SU-DHL-6 (cell line): Measurements from ENCODE around the gene JMJD7.

Source experiments
- H2AFZ ChIP-seq: fragments of 200-600 bp; sonication (generic); 2 replicates; pipeline ENCODE4 v1.6.1; 2014; ENCODE audit warnings: low read depth, mild to moderate bottlenecking, moderate library complexity, mixed read lengths, antibody characterized with exemption, low read length; ENCODE audit not compliant: severe bottlenecking
- H3F3A ChIP-seq: fragments of 200-600 bp; shearing (Covaris generic); 2 replicates; pipeline ENCODE4 v1.6.0; 2016; ENCODE audit warnings: antibody characterized with exemption, mild to moderate bottlenecking; ENCODE audit not compliant: insufficient read depth
- H3K27ac ChIP-seq: fragments of 200-600 bp; sonication (generic); 2 replicates; pipeline ENCODE4 v1.5.1; 2016; ENCODE audit warnings: low read depth, mild to moderate bottlenecking, low read length, moderate library complexity, mixed read lengths
- H3K27me3 ChIP-seq: fragments of 200-600 bp; sonication (generic), shearing (Covaris generic); 2 replicates; pipeline ENCODE4 v1.6.0; 2014; ENCODE audit warnings: mild to moderate bottlenecking, low read length
- H3K36me3 ChIP-seq: fragments of 200-600 bp; sonication (generic); 2 replicates; pipeline ENCODE4 v1.6.1; 2014; ENCODE audit warnings: mild to moderate bottlenecking, low read length, mixed read lengths
- H3K4me2 ChIP-seq: fragments of 300-600, 200-600 bp; shearing (Covaris generic), sonication (generic); 2 replicates; pipeline ENCODE4 v1.6.0; 2014; ENCODE audit warnings: low read length, low read depth, mild to moderate bottlenecking; ENCODE audit not compliant: poor library complexity, severe bottlenecking
- H3K4me3 ChIP-seq: fragments of 200-600 bp; sonication (generic); 2 replicates; pipeline ENCODE4 v1.5.1; 2014; ENCODE audit warnings: antibody characterized with exemption, low read length, mild to moderate bottlenecking, mixed read lengths; ENCODE audit not compliant: insufficient read depth, poor library complexity, severe bottlenecking
- H3K79me2 ChIP-seq: fragments of 200-600 bp; sonication (generic); 2 replicates; pipeline ENCODE4 v1.6.1; 2014; ENCODE audit warnings: mild to moderate bottlenecking, low read length, moderate library complexity; ENCODE audit not compliant: insufficient read depth
- H3K9ac ChIP-seq: fragments of 200-600 bp; sonication (generic); 2 replicates; pipeline ENCODE4 v1.7.0; 2014; ENCODE audit warnings: mild to moderate bottlenecking, low read length
- H3K9me2 ChIP-seq: fragments of 200-600 bp; sonication (generic); replicated peaks from 2 replicates; pipeline ENCODE4 v1.6.1; 2014; ENCODE audit warnings: low read length; ENCODE audit not compliant: insufficient read depth
- H3K9me3 ChIP-seq: fragments of 200-600 bp; sonication (generic); 2 replicates; pipeline ENCODE4 v1.6.1; 2014; ENCODE audit warnings: low read length, mixed read lengths; ENCODE audit not compliant: insufficient read depth
- H4K20me1 ChIP-seq: fragments of 200-600 bp; sonication (generic); 2 replicates; pipeline ENCODE4 v1.6.1; 2014; ENCODE audit warnings: low read depth, mild to moderate bottlenecking, antibody characterized with exemption, low read length, moderate library complexity, mixed read lengths
- CTCF ChIP-seq: fragments of 200-600 bp; sonication (generic); IDR thresholded peaks from one replicate; pipeline ENCODE4 v1.5.1; 2017; ENCODE audit warnings: antibody characterized with exemption, mild to moderate bottlenecking, low read length, moderate library complexity; ENCODE audit not compliant: insufficient read depth, poor library complexity, severe bottlenecking
- EZH2phosphoT487 ChIP-seq: fragments of 200-600 bp; sonication (generic), shearing (Covaris generic); conservative IDR thresholded peaks from 2 replicates; pipeline ENCODE4 v1.6.1; 2018; ENCODE audit warnings: mild to moderate bottlenecking, antibody characterized with exemption, low read length, moderate library complexity, mixed read lengths

JMJD7 gene

GRCh38 chr15:41870689-41871081 lies 42.8 kb downstream of the JMJD7 start:
- no peaks in the 10 kb centered on the region for H3K36me3 ChIP-seq

GRCh38 chr15:41871175-41871905 lies 43.4 kb downstream of the JMJD7 start:
- Histone ChIP-seq H3K4me2 (no peak overlapping the region), H3K4me3 (no peak overlapping the region), H3F3A (no peaks in the 10 kb centered on the region), H3K9ac (no peak overlapping the region), H4K20me1 (no peaks in the 10 kb centered on the region), H3K79me2 (no peaks in the 10 kb centered on the region), H3K27ac (no peak overlapping the region), H3K36me3 (no peaks in the 10 kb centered on the region), H2AFZ (no peak overlapping the region), H3K27me3 (no peaks in the 10 kb centered on the region), H3K9me3 (no peaks in the 10 kb centered on the region), H3K9me2 (no peaks in the 10 kb centered on the region)
- TF ChIP-seq CTCF: no peak
- no peak for TF ChIP-seq EZH2phosphoT487

More at GRCh38 chr15:41870689-41871081, 42.8 kb downstream of the JMJD7 start:
- Histone ChIP-seq H2AFZ (no peak overlapping the region), H3K27me3 (no peaks in the 10 kb centered on the region), H3K9me3 (no peaks in the 10 kb centered on the region), H3K27ac (no peak overlapping the region), H3K9ac (no peak overlapping the region), H3F3A (no peaks in the 10 kb centered on the region), H3K4me2 (no peak overlapping the region), H3K79me2 (no peaks in the 10 kb centered on the region), H3K9me2 (no peaks in the 10 kb centered on the region), H3K4me3 (no peak overlapping the region), H4K20me1 (no peaks in the 10 kb centered on the region)
- no peak for TF ChIP-seq CTCF
- no peak for TF ChIP-seq EZH2phosphoT487

- no peak for TF ChIP-seq CTCF
- TF ChIP-seq EZH2phosphoT487: no peak
- no peak overlapping the region for H3K4me2 ChIP-seq
- H3K9me2 ChIP-seq: no peaks in the 10 kb centered on the region
- no peak overlapping the region for H3K4me3 ChIP-seq
- no peak overlapping the region for H3K9ac ChIP-seq
- no peaks in the 10 kb centered on the region for H3K27me3 ChIP-seq
- no peaks in the 10 kb centered on the region for H3F3A ChIP-seq
- no peaks in the 10 kb centered on the region for H3K36me3 ChIP-seq
- no peaks in the 10 kb centered on the region for H4K20me1 ChIP-seq
- H2AFZ ChIP-seq: no peak overlapping the region
- H3K27ac ChIP-seq: no peak overlapping the region
- no peaks in the 10 kb centered on the region for H3K79me2 ChIP-seq
- no peaks in the 10 kb centered on the region for H3K9me3 ChIP-seq
Observed at GRCh38 chr15:41872166-41872747, 44.4 kb downstream of the JMJD7 start.
